ENCODE data around the gene LUC7L2. TPM values are rescaled to one million over a fixed set of nuclear protein-coding genes. Genes with fewer than 3 reads are reported as not detected.

LUC7L2 gene
- total and polyA plus RNA-seq, 10 of the 15 experiments (the other 5 are each of a cell fraction or from before 2014, with no cell fraction given), result 31.7 to 98.7 (median 68.6) TPM

GRCh38 chr7:139341058-139341775 lies 18.5 kb upstream of the LUC7L2 start, which contains the start of gene FMC1 (continued):
- no peak for TF ChIP-seq ZNF592 (IDR thresholded peaks at IDR 0.05)
- no peak for TF ChIP-seq YBX1 (IDR thresholded peaks at IDR 0.05)
- peak; percentile 76 for TF ChIP-seq RELB (IDR thresholded peaks at IDR 0.05; ENCODE audit: low read depth)
- no peak for TF ChIP-seq NFXL1 (IDR thresholded peaks at IDR 0.05; ENCODE audit: borderline replicate concordance)
- peak; percentile 53; the same call in 1 of the 2 replicates for TF ChIP-seq PKNOX1 (IDR thresholded peaks at IDR 0.05)
- TF ChIP-seq MYC (IDR thresholded peaks at IDR 0.05; ENCODE audit: insufficient read depth, insufficient read length, insufficient replicate concordance, low read length, severe bottlenecking), result no peak
- TF ChIP-seq SKIL (IDR thresholded peaks at IDR 0.05; ENCODE audit: low read depth, poor library complexity, severe bottlenecking), result no peak
- TF ChIP-seq POLR2AphosphoS2 (IDR thresholded peaks at IDR 0.05; ENCODE audit: low read depth, low read length), result peak; percentile 81
- peak; percentile 24 to 48; a peak in 2 of 3 replicates for TF ChIP-seq EGR1 (IDR thresholded peaks at IDR 0.05; ENCODE audit: borderline replicate concordance in 1 of 2, low read depth in 2 of 2, low read length in 2 of 2)
- no peak for TF ChIP-seq HDAC6 (IDR thresholded peaks at IDR 0.05; ENCODE audit: unreplicated experiment)
- TF ChIP-seq REST (IDR thresholded peaks at IDR 0.05; ENCODE audit: low read depth, low read length), result no peak
- peak; percentile 96 for TF ChIP-seq FOXK2 (IDR thresholded peaks at IDR 0.05)
- TF ChIP-seq BMI1 (IDR thresholded peaks at IDR 0.05; ENCODE audit: borderline replicate concordance), result no peak
- peak; percentile 86; the same call in 1 of the 2 replicates for TF ChIP-seq PML (IDR thresholded peaks at IDR 0.05; ENCODE audit: low read length)
- no peak for TF ChIP-seq KDM1A (IDR thresholded peaks at IDR 0.05; ENCODE audit: borderline replicate concordance)
- TF ChIP-seq ZNF217 (IDR thresholded peaks at IDR 0.05), result no peak
